Spleen (tissue), 7 donors: Measurements from ENCODE around the gene DLX1.

Experiments
- CTCF ChIP-seq, 11 experiments: fragments of 200-600 bp in 7 of 11; fragments of 450-650 bp in 4 of 11; sonication (generic) in 4 of 11; IDR thresholded peaks in 8 of 11; conservative IDR thresholded peaks in 3 of 11; 1 replicate in 7 of 11; 2 replicates in 4 of 11; pipeline versions ENCODE4 v1.4.0 to v1.8.0; 2016 to 2021; ENCODE audit warnings: antibody characterized with exemption in 11 of 11, inconsistent platforms in 4 of 11, mild to moderate bottlenecking in 1 of 11
- POLR2A ChIP-seq, 3 donors: fragments of 450-650 bp; IDR thresholded peaks; one replicate each; pipeline ENCODE4 v1.5.1; 2017; ENCODE audit warnings: antibody characterized with exemption in 3 of 3, mild to moderate bottlenecking in 1 of 3
- donor health status: DM: no; HTN: no; CAD: no; lungs with moderate emphysema.
- donor health status: DM: no; HTN: no; CAD: no.
- donor health status: DM: no; HTN: no; CAD: no.

GRCh38 chr2:172137943-172138342, 52.6 kb downstream of the DLX1 start:
- TF ChIP-seq CTCF (IDR thresholded peaks at IDR 0.05 in 8 of 11, conservative IDR thresholded peaks at IDR 0.05 in 3 of 11) (no peak), POLR2A (IDR thresholded peaks at IDR 0.05) (no peak)
